CD14-positive monocyte (primary cell): ENCODE measurements around the gene SCML1. TPM values are rescaled to one million over a fixed set of nuclear protein-coding genes. Genes with fewer than 3 reads are reported as not detected.
A peak's percentile ranks its signal among the peaks of the same experiment; 100 is the strongest.

Source experiments
- DNase-seq, 3 donors: peaks; one replicate each; pipeline ENCODE4 v3.0.0-alpha.2; 2011 to 2022
- H2AFZ ChIP-seq: 2 replicates; pipeline ENCODE4 v1.6.0; 2012; ENCODE audit warnings: mild to moderate bottlenecking, low read depth, low read length, inconsistent platforms; ENCODE audit not compliant: insufficient read depth, poor library complexity, severe bottlenecking
- H3K27ac ChIP-seq, 2 donors: 1 replicate in 1 of 2; 2 replicates in 1 of 2; pipeline ENCODE4 v1.5.1; 2012 to 2013; ENCODE audit warnings: low read length in 2 of 2, control low read depth in 1 of 2, inconsistent platforms in 1 of 2, low read depth in 1 of 2, mild to moderate bottlenecking in 1 of 2
- H3K27me3 ChIP-seq, 2 donors: one replicate each; pipeline versions ENCODE4 v1.6.0 to v1.6.1; 2011 to 2013; ENCODE audit warnings: low read length in 2 of 2; ENCODE audit not compliant: control insufficient read depth in 2 of 2, insufficient read depth in 2 of 2
- H3K36me3 ChIP-seq, 2 donors: replicated peaks in 1 of 2; 1 replicate in 1 of 2; 2 replicates in 1 of 2; pipeline versions ENCODE4 v1.5.1 to v1.6.1; 2012 to 2013; ENCODE audit warnings: low read length in 2 of 2, control low read depth in 1 of 2, inconsistent platforms in 1 of 2, mild to moderate bottlenecking in 1 of 2; ENCODE audit not compliant: insufficient read depth in 2 of 2, control insufficient read depth in 1 of 2
- H3K4me1 ChIP-seq, 2 donors: 1 replicate in 1 of 2; 2 replicates in 1 of 2; pipeline versions ENCODE4 v1.5.1 to v1.6.1; 2012 to 2013; ENCODE audit warnings: low read length in 2 of 2, control low read depth in 1 of 2, inconsistent platforms in 1 of 2, mild to moderate bottlenecking in 1 of 2, moderate library complexity in 1 of 2; ENCODE audit not compliant: insufficient read depth in 2 of 2, control insufficient read depth in 1 of 2
- H3K4me2 ChIP-seq: replicated peaks from 2 replicates; pipeline ENCODE3; 2012; ENCODE audit warnings: low read length, moderate library complexity, mild to moderate bottlenecking; ENCODE audit not compliant: poor library complexity, severe bottlenecking; ENCODE audit errors: extremely low read depth
- H3K4me3 ChIP-seq, 3 experiments: fragments of 200-600 bp in 1 of 3; sonication (generic) in 1 of 3; replicated peaks in 1 of 3; 1 replicate in 2 of 3; 2 replicates in 1 of 3; pipeline ENCODE4 v1.5.1; 2011 to 2013; ENCODE audit warnings: low read length in 3 of 3, mild to moderate bottlenecking in 3 of 3, control low read depth in 2 of 3, low read depth in 2 of 3, inconsistent platforms in 1 of 3, moderate library complexity in 1 of 3
- H3K79me2 ChIP-seq: 2 replicates; pipeline ENCODE4 v1.6.0; 2012; ENCODE audit warnings: mild to moderate bottlenecking, control low read depth, inconsistent platforms, low read length, moderate library complexity; ENCODE audit not compliant: insufficient read depth
- H3K9ac ChIP-seq: 2 replicates; pipeline ENCODE4 v1.6.0; 2017; ENCODE audit warnings: low read length, mild to moderate bottlenecking; ENCODE audit not compliant: insufficient read depth, poor library complexity, severe bottlenecking
- H3K9me3 ChIP-seq, 2 donors: replicated peaks in 1 of 2; 1 replicate in 1 of 2; 2 replicates in 1 of 2; pipeline versions ENCODE4 v1.5.1 to v1.6.1; 2012 to 2013; ENCODE audit warnings: low read length in 2 of 2, control low read depth in 1 of 2; ENCODE audit not compliant: control insufficient read depth in 1 of 2, insufficient read depth in 1 of 2
- H4K20me1 ChIP-seq: 2 replicates; pipeline ENCODE4 v1.6.0; 2012; ENCODE audit warnings: mild to moderate bottlenecking, low read length, control low read depth, moderate library complexity; ENCODE audit not compliant: insufficient read depth
- H3K27ac Mint-ChIP-seq, 7 donors: one replicate each; pipeline ENCODE4 v1.8.0; 2020; ENCODE audit warnings: mild to moderate bottlenecking in 7 of 7, mixed read lengths in 7 of 7, moderate library complexity in 6 of 7, inconsistent platforms in 2 of 7
- H3K27me3 Mint-ChIP-seq, 3 donors: one replicate each; pipeline ENCODE4 v1.8.0; 2021 to 2022; ENCODE audit warnings: low read depth in 3 of 3, mild to moderate bottlenecking in 3 of 3, mixed read lengths in 3 of 3, moderate library complexity in 3 of 3, inconsistent platforms in 1 of 3
- H3K36me3 Mint-ChIP-seq, 2 donors: one replicate each; pipeline ENCODE4 v1.8.0; 2020; ENCODE audit warnings: mixed read lengths in 2 of 2, inconsistent platforms in 1 of 2, mild to moderate bottlenecking in 1 of 2
- H3K4me1 Mint-ChIP-seq: one replicate; pipeline ENCODE4 v1.8.0; 2020; ENCODE audit warnings: mild to moderate bottlenecking, mixed read lengths
- H3K4me3 Mint-ChIP-seq, 2 donors: one replicate each; pipeline ENCODE4 v1.8.0; 2020; ENCODE audit warnings: mild to moderate bottlenecking in 2 of 2, mixed read lengths in 2 of 2, moderate library complexity in 1 of 2
- H3K9me3 Mint-ChIP-seq, 7 donors: one replicate each; pipeline ENCODE4 v1.8.0; 2020 to 2022; ENCODE audit warnings: mixed read lengths in 7 of 7, mild to moderate bottlenecking in 6 of 7, moderate library complexity in 6 of 7, inconsistent platforms in 2 of 7
- WGBS: methylation state at CpG from one replicate; pipeline ENCODE4 v1.1.5; 2013; ENCODE audit warnings: missing lambda C conversion rate; ENCODE audit not compliant: insufficient coverage; 5-methylcytosine and 5-hydroxymethylcytosine counted together
- intact Hi-C, 2 donors: fragments of 100-400 bp; cut with micrococcal nuclease; formaldehyde crosslinking; loops; one replicate each; pipeline versions ENCODE4 v1.15.0 to v1.15.1; 2023
- polyA plus RNA-seq, 3 donors: library from polyadenylated mRNA; depleted of rRNA in 1 of 3; unstranded in 2 of 3; stranded (reverse) in 1 of 3; fragments of 300-500 nt in 2 of 3; fragments of >200 nt in 1 of 3; fragmentation: Illumina TruSeq in 2 of 3; gene quantifications; 1 replicate in 2 of 3; 2 replicates in 1 of 3; pipeline ENCODE4 v1.2.3, GENCODE V29; 2012 to 2021
- TF ChIP-seq, protein P1 (sequence below): fragments of 200-600 bp; IDR thresholded peaks from one replicate; pipeline ENCODE4 v1.8.0; 2022; ENCODE audit warnings: antibody characterized with exemption, mild to moderate bottlenecking

The SCML1 gene
- polyA plus RNA-seq, 3 donors, result 0.56 to 8.5 (median 1.4) TPM

DNA sequence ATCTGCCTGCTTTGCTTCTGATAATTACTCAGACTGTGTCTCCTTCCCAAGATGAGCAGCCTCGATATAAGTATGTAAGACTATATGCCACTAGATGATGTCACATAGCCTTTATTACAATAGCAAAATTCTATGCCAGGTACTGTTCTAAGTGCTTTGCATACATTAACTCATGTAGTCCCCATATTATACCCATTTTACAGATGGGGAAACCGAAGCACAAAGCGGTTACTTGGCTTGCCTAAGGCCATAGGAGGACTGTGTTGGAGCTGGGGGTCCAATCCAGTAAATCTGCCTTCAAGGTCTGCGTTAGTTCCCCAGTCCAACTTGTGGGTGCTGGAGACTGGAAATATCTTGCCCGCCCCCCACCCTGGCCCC, 826 bp upstream of the SCML1 start:
- no CpG with 5 or more reads among the region's 5 CpGs for WGBS
- no peaks in the 10 kb centered on the region for H3K36me3 ChIP-seq
- peak overlapping the region; percentile 46 for H3K9ac ChIP-seq
- peak overlapping the region; percentile 60 for H3K4me2 ChIP-seq
- peaks cover 13 to 16% of the 10 kb centered on the region in 2 donors for H3K4me1 ChIP-seq
- no peaks in the 10 kb centered on the region for H3K79me2 ChIP-seq
- TF ChIP-seq, protein P1, sequence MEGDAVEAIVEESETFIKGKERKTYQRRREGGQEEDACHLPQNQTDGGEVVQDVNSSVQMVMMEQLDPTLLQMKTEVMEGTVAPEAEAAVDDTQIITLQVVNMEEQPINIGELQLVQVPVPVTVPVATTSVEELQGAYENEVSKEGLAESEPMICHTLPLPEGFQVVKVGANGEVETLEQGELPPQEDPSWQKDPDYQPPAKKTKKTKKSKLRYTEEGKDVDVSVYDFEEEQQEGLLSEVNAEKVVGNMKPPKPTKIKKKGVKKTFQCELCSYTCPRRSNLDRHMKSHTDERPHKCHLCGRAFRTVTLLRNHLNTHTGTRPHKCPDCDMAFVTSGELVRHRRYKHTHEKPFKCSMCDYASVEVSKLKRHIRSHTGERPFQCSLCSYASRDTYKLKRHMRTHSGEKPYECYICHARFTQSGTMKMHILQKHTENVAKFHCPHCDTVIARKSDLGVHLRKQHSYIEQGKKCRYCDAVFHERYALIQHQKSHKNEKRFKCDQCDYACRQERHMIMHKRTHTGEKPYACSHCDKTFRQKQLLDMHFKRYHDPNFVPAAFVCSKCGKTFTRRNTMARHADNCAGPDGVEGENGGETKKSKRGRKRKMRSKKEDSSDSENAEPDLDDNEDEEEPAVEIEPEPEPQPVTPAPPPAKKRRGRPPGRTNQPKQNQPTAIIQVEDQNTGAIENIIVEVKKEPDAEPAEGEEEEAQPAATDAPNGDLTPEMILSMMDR, result no peak
- Mint-ChIP-seq H3K9me3 (peaks cover 0 to 22% (median 13%) of the 10 kb centered on the region in 7 donors), H3K27me3 (peaks cover 23 to 40% (median 31%) of the 10 kb centered on the region in 3 donors), H3K4me1 (peaks cover 17% of the 10 kb centered on the region), H3K4me3 (peak overlapping the region; percentile 83), H3K36me3 (peaks cover 0 to 10% of the 10 kb centered on the region in 2 donors), H3K27ac (peak overlapping the region; percentile 43 to 87 (median 85))
- peaks cover 11 to 32% of the 10 kb centered on the region in 2 donors for H3K27me3 ChIP-seq
- no peaks in the 10 kb centered on the region for H4K20me1 ChIP-seq
- H3K9me3 ChIP-seq, result no peaks in the 10 kb centered on the region
- H2AFZ ChIP-seq, result peak overlapping the region; percentile 66
- peak overlapping the region; percentile 20 to 72 (median 57) for H3K4me3 ChIP-seq
- intact Hi-C loops, result loop anchor here in 1 of 2 donors (10.0 kb wide), 1 partner anchor 1598 kb away; no protein-coding TSS in a partner anchor
- DNase-seq, result no peak
- H3K27ac ChIP-seq, result peak overlapping the region; percentile 34 to 54

DNA sequence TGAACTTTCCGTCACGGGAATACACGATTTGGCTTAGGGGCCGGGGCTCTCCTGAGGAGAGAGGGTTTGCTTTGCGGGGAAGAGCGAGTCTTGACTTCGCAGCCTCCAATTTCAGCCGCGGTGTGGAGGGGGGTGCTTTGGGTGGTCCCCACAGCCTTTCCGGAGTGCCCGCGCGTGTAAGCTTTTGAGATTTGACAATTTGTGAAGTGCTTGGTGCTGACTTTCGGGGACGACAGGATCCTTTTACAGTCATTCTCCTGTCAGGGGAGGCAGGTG, 355 bp downstream of the SCML1 start:
- Mint-ChIP-seq H3K36me3 (peaks cover 0 to 7% of the 10 kb centered on the region in 2 donors), H3K27me3 (peaks cover 24 to 41% (median 34%) of the 10 kb centered on the region in 3 donors), H3K4me3 (peak overlapping the region; percentile 83 to 96), H3K9me3 (peaks cover 0 to 22% (median 13%) of the 10 kb centered on the region in 7 donors), H3K4me1 (peaks cover 17% of the 10 kb centered on the region), H3K27ac (peak overlapping the region; percentile 18 to 86 (median 82))
- H3K79me2 ChIP-seq, result no peaks in the 10 kb centered on the region
- peak overlapping the region; percentile 75 for H3K4me2 ChIP-seq
- peaks cover 13 to 16% of the 10 kb centered on the region in 2 donors for H3K4me1 ChIP-seq
- H3K36me3 ChIP-seq, result no peaks in the 10 kb centered on the region
- intact Hi-C loops, result loop anchor here in 1 of 2 donors (10.0 kb wide), 1 partner anchor 1597 kb away; no protein-coding TSS in a partner anchor
- TF ChIP-seq, protein P1, result no peak
- peak overlapping the region; percentile 60 for H2AFZ ChIP-seq
- H3K4me3 ChIP-seq, result peak overlapping the region; percentile 38 to 74 (median 56)
- H3K9ac ChIP-seq, result peak overlapping the region; percentile 49
- H4K20me1 ChIP-seq, result no peaks in the 10 kb centered on the region
- H3K9me3 ChIP-seq, result no peaks in the 10 kb centered on the region
- peaks cover 15 to 32% of the 10 kb centered on the region in 2 donors for H3K27me3 ChIP-seq
- DNase-seq, result no peak
- 0% methylated on average over 11 of the region's 15 CpGs for WGBS
- H3K27ac ChIP-seq, result peak overlapping the region; percentile 64 to 65
